ENCODE measurements around the gene PI4KA.
"Not testable (repeated sequence)": the region's sequence is repeated elsewhere in the genome, so short reads cannot be mapped to it uniquely, and the experiment has no call there.

- TF ChIP-seq, protein P1, sequence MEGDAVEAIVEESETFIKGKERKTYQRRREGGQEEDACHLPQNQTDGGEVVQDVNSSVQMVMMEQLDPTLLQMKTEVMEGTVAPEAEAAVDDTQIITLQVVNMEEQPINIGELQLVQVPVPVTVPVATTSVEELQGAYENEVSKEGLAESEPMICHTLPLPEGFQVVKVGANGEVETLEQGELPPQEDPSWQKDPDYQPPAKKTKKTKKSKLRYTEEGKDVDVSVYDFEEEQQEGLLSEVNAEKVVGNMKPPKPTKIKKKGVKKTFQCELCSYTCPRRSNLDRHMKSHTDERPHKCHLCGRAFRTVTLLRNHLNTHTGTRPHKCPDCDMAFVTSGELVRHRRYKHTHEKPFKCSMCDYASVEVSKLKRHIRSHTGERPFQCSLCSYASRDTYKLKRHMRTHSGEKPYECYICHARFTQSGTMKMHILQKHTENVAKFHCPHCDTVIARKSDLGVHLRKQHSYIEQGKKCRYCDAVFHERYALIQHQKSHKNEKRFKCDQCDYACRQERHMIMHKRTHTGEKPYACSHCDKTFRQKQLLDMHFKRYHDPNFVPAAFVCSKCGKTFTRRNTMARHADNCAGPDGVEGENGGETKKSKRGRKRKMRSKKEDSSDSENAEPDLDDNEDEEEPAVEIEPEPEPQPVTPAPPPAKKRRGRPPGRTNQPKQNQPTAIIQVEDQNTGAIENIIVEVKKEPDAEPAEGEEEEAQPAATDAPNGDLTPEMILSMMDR (IDR thresholded peaks at IDR 0.05; ENCODE audit: poor library complexity, severe bottlenecking), result not testable (repeated sequence)
- not testable (repeated sequence) for TF ChIP-seq EZH2 (IDR thresholded peaks at IDR 0.05; ENCODE audit: borderline replicate concordance, insufficient read depth, low read length, poor library complexity, severe bottlenecking); SMC3 (conservative IDR thresholded peaks at IDR 0.05; ENCODE audit: poor library complexity); POLR2AphosphoS5 (IDR thresholded peaks at IDR 0.05); EP300 (conservative IDR thresholded peaks at IDR 0.05; ENCODE audit: poor library complexity, severe bottlenecking); RAD21 (conservative IDR thresholded peaks at IDR 0.05)
These were observed 189.1 kb downstream of the PI4KA start for GRCh38 chr22:20669471-20669870.
